A549 (cell line): ENCODE measurements around the gene TCAF1. TPM values are rescaled to one million over a fixed set of nuclear protein-coding genes. Genes with fewer than 3 reads are reported as not detected.
"Not testable (repeated sequence)": the region's sequence is repeated elsewhere in the genome, so short reads cannot be mapped to it uniquely, and the experiment has no call there.

Experiments
- ATAC-seq, 2 experiments: fragments of 200-7000 bp in 1 of 2; fragments of >200 bp in 1 of 2; cut with Nextera tagmentation in 1 of 2; cut with Tn5 transposase in 1 of 2; 3 replicates each; pipeline versions ENCODE4 v1.8.0 to v1.9.1; 2018 to 2020; ENCODE audit warnings: mild to moderate bottlenecking in 1 of 2, moderate library complexity in 1 of 2
- CTCF ChIA-PET: fragments of 300-600 bp; sonication (Branson Sonifier 250); formaldehyde crosslinking; extraction: SDS; loops from one replicate; lab custom pipeline; 2021; ENCODE audit warnings: antibody characterized with exemption, inconsistent platforms; lab: Yijun Ruan, JAX
- POLR2A ChIA-PET: fragments of 350-600 bp; formaldehyde crosslinking; extraction: SDS; loops from one replicate; lab custom pipeline; 2021; ENCODE audit warnings: antibody characterized with exemption, inconsistent platforms; lab: Yijun Ruan, JAX
- DNase-seq, 2 experiments: peaks; one replicate each; pipeline versions ENCODE4 v3.0.0 to v3.0.0-alpha.2; 2011 to 2016; ENCODE audit warnings: low read depth in 1 of 2, low spot score in 1 of 2
- FAIRE-seq: peaks from 2 replicates; lab custom pipeline; 2011; peaks lifted over from hg19 to GRCh38; lab: Jason Lieb, UNC
- H3K27ac ChIP-seq, 2 experiments: fragments of >200 bp; sonication (Bioruptor Twin); formaldehyde crosslinking; 3 replicates each; pipeline ENCODE4 v1.5.1; 2016 to 2017
- H3K4me1 ChIP-seq: fragments of >200 bp; sonication (Bioruptor Twin); formaldehyde crosslinking; 3 replicates; pipeline ENCODE4 v1.6.1; 2016
- H3K4me2 ChIP-seq: fragments of >200 bp; sonication (Bioruptor Twin); formaldehyde crosslinking; 3 replicates; pipeline ENCODE4 v1.6.1; 2016
- H3K4me3 ChIP-seq: fragments of >200 bp; sonication (Bioruptor Twin); formaldehyde crosslinking; 3 replicates; pipeline ENCODE4 v1.5.1; 2016
- H3K9me3 ChIP-seq: fragments of >200 bp; sonication (Bioruptor Twin); formaldehyde crosslinking; 3 replicates; pipeline ENCODE4 v1.6.1; 2016
- WGBS: methylation state at CpG from one replicate; pipeline ENCODE4 v1.1.6; 2017; ENCODE audit errors: missing lambda C conversion rate; 5-methylcytosine and 5-hydroxymethylcytosine counted together
- polyA plus RNA-seq, 4 experiments: library from polyadenylated mRNA; depleted of rRNA in 3 of 4; stranded (reverse); fragments of >200 nt; fragmentation: RNase III in 1 of 4; extraction: RNeasy Plus Mini Kit Qiagen cat#74134 plus additional on column Dnase treatment in 1 of 4; gene quantifications; 2 replicates in 3 of 4; 3 replicates in 1 of 4; pipeline ENCODE4 v1.2.3, GENCODE V29; 2011 to 2017

Gene TCAF1
- polyA plus RNA-seq, 2 of the 4 experiments (the other 2 are of a cell fraction), result 26.4 to 32.7 TPM

DNA sequence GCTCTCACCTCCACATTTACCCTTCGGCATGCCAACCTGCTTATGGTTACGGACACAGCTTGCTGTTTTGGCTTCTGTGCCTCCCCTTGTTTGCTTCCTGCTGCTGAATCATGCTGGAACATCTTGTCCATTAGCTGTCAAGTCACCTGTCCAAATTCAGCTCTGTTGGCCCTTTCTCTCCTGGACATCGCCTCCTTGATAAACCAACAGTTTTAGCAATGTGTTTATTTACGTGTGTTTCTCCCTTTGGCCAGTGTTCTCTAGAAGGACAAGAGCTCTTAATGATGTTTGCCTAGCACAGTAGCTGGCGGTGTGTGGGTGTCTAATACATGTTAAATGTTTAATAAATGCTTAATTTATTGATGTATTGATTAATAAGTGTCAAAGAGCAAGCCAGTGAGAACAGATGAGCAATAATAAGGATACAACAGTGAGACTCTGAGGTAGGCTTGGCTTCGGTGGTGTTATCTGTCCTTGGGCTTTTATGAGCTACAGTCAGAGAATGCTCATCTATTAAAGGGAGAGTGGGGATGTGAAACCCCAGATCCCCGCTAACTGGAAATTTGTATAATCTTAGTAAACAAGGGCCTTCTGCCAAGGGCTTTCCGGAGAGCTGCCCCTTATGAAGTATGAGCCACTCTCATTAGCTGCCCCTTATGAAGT lies 85.4 kb downstream of the TCAF1 start:
- FAIRE-seq, H3K27ac ChIP-seq, POLR2A ChIA-PET, H3K4me3 ChIP-seq, DNase-seq, H3K4me2 ChIP-seq, CTCF ChIA-PET, H3K9me3 ChIP-seq, H3K4me1 ChIP-seq, ATAC-seq: not testable (repeated sequence)
- no CpG with 5 or more reads among the region's 8 CpGs for WGBS

DNA sequence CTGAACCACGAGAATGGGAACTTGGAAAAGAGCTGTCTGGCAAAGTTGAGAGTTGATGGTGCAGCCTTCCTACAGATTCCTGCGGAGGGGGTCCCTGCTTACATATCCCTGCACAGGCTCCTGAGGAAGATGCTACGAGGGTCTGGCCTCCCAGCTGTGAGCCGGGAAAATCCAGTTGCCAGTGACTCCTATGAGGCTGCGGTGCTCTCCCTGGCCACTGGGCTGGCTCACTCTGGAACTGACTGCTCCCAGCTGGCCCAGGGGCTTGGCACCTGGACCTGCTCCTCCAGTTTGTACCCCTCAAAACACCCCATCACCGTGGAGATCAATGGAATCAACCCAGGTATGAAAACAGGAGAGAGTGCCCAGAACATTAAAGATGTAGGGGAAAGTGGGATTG lies 91.3 kb downstream of the TCAF1 start:
- H3K4me1 ChIP-seq, ATAC-seq: not testable (repeated sequence)

DNA sequence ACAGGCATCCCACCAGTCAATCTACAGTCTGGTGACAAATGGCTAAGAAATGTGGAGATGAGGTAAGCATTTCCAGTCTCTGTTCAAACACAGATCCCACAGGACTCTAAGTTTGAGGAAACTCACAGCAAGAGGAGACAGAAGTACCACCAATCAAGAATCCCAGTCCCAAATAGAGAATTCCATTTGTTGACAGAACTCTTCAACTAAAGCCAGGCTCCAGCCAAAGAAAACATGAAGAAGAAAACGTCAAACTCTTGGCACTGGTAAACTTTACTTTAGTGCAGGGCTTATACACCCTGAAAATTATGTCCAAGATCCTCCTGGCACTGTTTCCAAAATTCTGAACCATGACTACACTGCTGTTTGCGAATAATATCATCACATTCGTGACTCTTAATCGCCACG lies 95.3 kb downstream of the TCAF1 start:
- peak; percentile 100 for ATAC-seq
- DNase-seq, result not testable (repeated sequence)
- no CpG with 5 or more reads among the region's 5 CpGs for WGBS

More for the DNA sequence above, 91.3 kb downstream of the TCAF1 start:
- H3K4me2 ChIP-seq, DNase-seq, H3K9me3 ChIP-seq, FAIRE-seq, CTCF ChIA-PET, POLR2A ChIA-PET, H3K4me3 ChIP-seq, H3K27ac ChIP-seq: not testable (repeated sequence)
- no CpG with 5 or more reads among the region's 6 CpGs for WGBS

More for the DNA sequence above, 95.3 kb downstream of the TCAF1 start:
- H3K9me3 ChIP-seq, H3K4me1 ChIP-seq, H3K27ac ChIP-seq, H3K4me2 ChIP-seq, POLR2A ChIA-PET, H3K4me3 ChIP-seq, CTCF ChIA-PET: not testable (repeated sequence)
- peak; percentile 96 for FAIRE-seq

Other genes starting within 250 kb of the TCAF1 start
- gene CTAGE6, start 144.5 kb downstream of the TCAF1 start, polyA plus RNA-seq (2011; rRNA removed), result not detected in 2 replicates
- not detected in 3 replicates for gene CTAGE6, start 144.5 kb downstream of the TCAF1 start, polyA plus RNA-seq (2017; fragmentation: RNase III; extraction: RNeasy Plus Mini Kit Qiagen cat#74134 plus additional on column Dnase treatment)
- gene OR2F2, start 33.1 kb upstream of the TCAF1 start, polyA plus RNA-seq (2011; rRNA removed), result not detected in 2 replicates
- not detected in 3 replicates for gene OR2F2, start 33.1 kb upstream of the TCAF1 start, polyA plus RNA-seq (2017; fragmentation: RNase III; extraction: RNeasy Plus Mini Kit Qiagen cat#74134 plus additional on column Dnase treatment)
- gene OR2F1, start 52.7 kb upstream of the TCAF1 start, polyA plus RNA-seq (2011; rRNA removed), result not detected in 2 replicates
- not detected in 3 replicates for gene OR2F1, start 52.7 kb upstream of the TCAF1 start, polyA plus RNA-seq (2017; fragmentation: RNase III; extraction: RNeasy Plus Mini Kit Qiagen cat#74134 plus additional on column Dnase treatment)
- gene OR6B1, start 98.1 kb upstream of the TCAF1 start, polyA plus RNA-seq (2011; rRNA removed), result not detected in 2 replicates
- not detected in 3 replicates for gene OR6B1, start 98.1 kb upstream of the TCAF1 start, polyA plus RNA-seq (2017; fragmentation: RNase III; extraction: RNeasy Plus Mini Kit Qiagen cat#74134 plus additional on column Dnase treatment)
- gene OR2A5, start 146.8 kb upstream of the TCAF1 start, polyA plus RNA-seq (2011; rRNA removed), result not detected in 2 replicates
- gene OR2A5, start 146.8 kb upstream of the TCAF1 start, polyA plus RNA-seq (2017; fragmentation: RNase III; extraction: RNeasy Plus Mini Kit Qiagen cat#74134 plus additional on column Dnase treatment), result not detected in 3 replicates
- not detected in 2 replicates for gene OR2A25, start 167.6 kb upstream of the TCAF1 start, polyA plus RNA-seq (2011; rRNA removed)
- gene OR2A25, start 167.6 kb upstream of the TCAF1 start, polyA plus RNA-seq (2017; fragmentation: RNase III; extraction: RNeasy Plus Mini Kit Qiagen cat#74134 plus additional on column Dnase treatment), result not detected in 3 replicates
- not detected in 2 replicates for gene OR2A12, start 184.1 kb upstream of the TCAF1 start, polyA plus RNA-seq (2011; rRNA removed)
- not detected in 3 replicates for gene OR2A12, start 184.1 kb upstream of the TCAF1 start, polyA plus RNA-seq (2017; fragmentation: RNase III; extraction: RNeasy Plus Mini Kit Qiagen cat#74134 plus additional on column Dnase treatment)
- not detected in 2 replicates for gene OR2A2, start 207.4 kb upstream of the TCAF1 start, polyA plus RNA-seq (2011; rRNA removed)
- gene OR2A2, start 207.4 kb upstream of the TCAF1 start, polyA plus RNA-seq (2017; fragmentation: RNase III; extraction: RNeasy Plus Mini Kit Qiagen cat#74134 plus additional on column Dnase treatment), result not detected in 3 replicates
- gene OR2A14, start 221.0 kb upstream of the TCAF1 start, polyA plus RNA-seq (2011; rRNA removed), result not detected in 2 replicates
- not detected in 3 replicates for gene OR2A14, start 221.0 kb upstream of the TCAF1 start, polyA plus RNA-seq (2017; fragmentation: RNase III; extraction: RNeasy Plus Mini Kit Qiagen cat#74134 plus additional on column Dnase treatment)